OCI-LY7 (cell line): ENCODE data around the gene DNM3. TPM values are rescaled to one million over a fixed set of nuclear protein-coding genes. Genes with fewer than 3 reads are reported as not detected.

ENCODE experiments used
- BruUV-seq: library from RNA; stranded (reverse); fragments of 400-500 nt; replicated peaks from 2 replicates; lab custom pipeline; 2021; lab: Mats Ljungman, UMichigan
- CTCF ChIA-PET: fragments of 300-600 bp; sonication (Branson Sonifier 250); formaldehyde crosslinking; loops from one replicate; lab custom pipeline; 2022; ENCODE audit warnings: antibody characterized with exemption; ENCODE audit not compliant: unreplicated experiment; lab: Charles Lee
- POLR2A ChIA-PET: fragments of 300-600 bp; sonication (Branson Sonifier 250); formaldehyde crosslinking; loops from one replicate; lab custom pipeline; 2022; ENCODE audit warnings: antibody characterized with exemption; lab: Charles Lee
- DNase-seq: peaks from one replicate; pipeline ENCODE4 v3.0.0-alpha.2; 2015; ENCODE audit warnings: low spot score
- H2AFZ ChIP-seq: fragments of 200-600 bp; sonication (generic), shearing (Covaris generic); 2 replicates; pipeline ENCODE4 v1.6.1; 2014; ENCODE audit warnings: mild to moderate bottlenecking, antibody characterized with exemption, low read length, moderate library complexity
- H3K27ac ChIP-seq: fragments of 200-600 bp; sonication (generic); 2 replicates; pipeline ENCODE4 v1.5.1; 2014; ENCODE audit warnings: mixed run types, low read depth, mild to moderate bottlenecking, moderate library complexity, low read length, inconsistent platforms; ENCODE audit not compliant: poor library complexity, severe bottlenecking
- H3K36me3 ChIP-seq: fragments of 200-600 bp; sonication (generic); 2 replicates; pipeline ENCODE4 v1.6.1; 2014; ENCODE audit warnings: mild to moderate bottlenecking, antibody characterized with exemption, low read length, moderate library complexity, mixed read lengths; ENCODE audit not compliant: insufficient read depth
- H3K4me1 ChIP-seq: fragments of 200-600 bp; sonication (generic); 2 replicates; pipeline ENCODE4 v1.5.1; 2014; ENCODE audit warnings: mild to moderate bottlenecking, low read length; ENCODE audit not compliant: insufficient read depth, poor library complexity, severe bottlenecking
- H3K4me2 ChIP-seq: fragments of 200-600 bp; sonication (generic); 2 replicates; pipeline ENCODE4 v1.6.1; 2014; ENCODE audit warnings: mild to moderate bottlenecking, low read length
- H3K4me3 ChIP-seq: fragments of 200-600 bp; sonication (generic); 2 replicates; pipeline ENCODE4 v1.5.1; 2014; ENCODE audit warnings: mild to moderate bottlenecking, low read depth, low read length; ENCODE audit not compliant: poor library complexity, severe bottlenecking
- H3K79me2 ChIP-seq: fragments of 200-600 bp; sonication (generic); 2 replicates; pipeline ENCODE4 v1.6.1; 2016; ENCODE audit warnings: low read depth, mild to moderate bottlenecking, low read length, moderate library complexity, mixed read lengths; ENCODE audit not compliant: insufficient read depth
- H3K9me2 ChIP-seq: fragments of 200-600 bp; sonication (generic); 2 replicates; pipeline ENCODE4 v1.6.1; 2016; ENCODE audit warnings: mild to moderate bottlenecking, low read length, mixed read lengths; ENCODE audit not compliant: insufficient read depth
- H3K9me3 ChIP-seq: fragments of 200-600 bp; sonication (generic); 2 replicates; pipeline ENCODE4 v1.6.1; 2014; ENCODE audit warnings: mild to moderate bottlenecking, mixed run types, low read length, mixed read lengths
- H4K20me1 ChIP-seq: fragments of 200-600 bp; sonication (generic); 2 replicates; pipeline ENCODE4 v1.6.1; 2014; ENCODE audit warnings: mild to moderate bottlenecking, antibody characterized with exemption, low read length, moderate library complexity, mixed read lengths; ENCODE audit not compliant: insufficient read depth
- CTCF ChIP-seq: fragments of 200-600 bp; sonication (generic); conservative IDR thresholded peaks from 2 replicates; pipeline ENCODE4 v1.5.1; 2014; ENCODE audit warnings: mild to moderate bottlenecking, antibody characterized with exemption, low read length, moderate library complexity, mixed read lengths
- EZH2phosphoT487 ChIP-seq: fragments of 200-600 bp; sonication (generic); IDR thresholded peaks from 2 replicates; pipeline ENCODE4 v1.6.1; 2018; ENCODE audit warnings: low read depth, borderline replicate concordance, mild to moderate bottlenecking, mixed run types, antibody characterized with exemption, low read length, moderate library complexity, mixed read lengths
- intact Hi-C: fragments of 100-400 bp; cut with micrococcal nuclease; formaldehyde crosslinking; loops from one replicate; pipeline ENCODE4 v1.10.0; 2022; ENCODE audit not compliant: unreplicated experiment
- total RNA-seq, 2 experiments: library from RNA; depleted of rRNA in 1 of 2; stranded (reverse); fragments of >200 nt in 1 of 2; shearing (Covaris generic) in 1 of 2; gene quantifications; 2 replicates each; pipeline ENCODE4 v1.2.3, GENCODE V29; 2014 to 2022

Gene DNM3
- total RNA-seq, 2 experiments from 2014 or later, result 0.47 to 0.61 TPM

- H3K79me2 ChIP-seq, result no peaks in the 10 kb centered on the region
- H2AFZ ChIP-seq, result no peak overlapping the region
- intact Hi-C loops, result no loop called here
- no peak overlapping the region for H3K4me2 ChIP-seq
- no TSS peak for BruUV-seq
- no peak overlapping the region for H3K27ac ChIP-seq
- CTCF ChIA-PET, result no interaction called here
- no peaks in the 10 kb centered on the region for H3K4me1 ChIP-seq
- no peak overlapping the region for H3K4me3 ChIP-seq
- H3K9me3 ChIP-seq, result no peaks in the 10 kb centered on the region
- POLR2A ChIA-PET, result interaction anchor here (1.5 kb wide), 1 partner anchor 31 kb away, joined by 4 read pairs; no protein-coding TSS in a partner anchor
- H3K9me2 ChIP-seq, result no peaks in the 10 kb centered on the region
- H4K20me1 ChIP-seq, result no peaks in the 10 kb centered on the region
- DNase-seq, result no peak
- TF ChIP-seq EZH2phosphoT487 (no peak), CTCF (no peak)
- H3K36me3 ChIP-seq, result no peaks in the 10 kb centered on the region
These were observed 32.4 kb downstream of the DNM3 start for GRCh38 chr1:171873664-171874063.

GRCh38 chr1:171877701-171878100 is 36.4 kb downstream of the DNM3 start:
- H3K9me2 ChIP-seq, result no peaks in the 10 kb centered on the region
- no peak overlapping the region for H3K27ac ChIP-seq
- no TSS peak for BruUV-seq
- no peaks in the 10 kb centered on the region for H3K36me3 ChIP-seq
- intact Hi-C loops, result no loop called here
- no peak overlapping the region for H3K4me2 ChIP-seq
- TF ChIP-seq EZH2phosphoT487, result no peak
- TF ChIP-seq CTCF, result no peak
- no peaks in the 10 kb centered on the region for H3K9me3 ChIP-seq
- no peak for DNase-seq
- H2AFZ ChIP-seq, result no peak overlapping the region
- no peaks in the 10 kb centered on the region for H3K4me1 ChIP-seq
- ChIA-PET POLR2A (no interaction called here), CTCF (no interaction called here)
- H3K4me3 ChIP-seq, result no peak overlapping the region
- no peaks in the 10 kb centered on the region for H4K20me1 ChIP-seq
- no peaks in the 10 kb centered on the region for H3K79me2 ChIP-seq

GRCh38 chr1:171879556-171879955 is 38.3 kb downstream of the DNM3 start:
- H4K20me1 ChIP-seq, result no peaks in the 10 kb centered on the region
- H3K27ac ChIP-seq, result no peak overlapping the region
- POLR2A ChIA-PET, result no interaction called here
- H3K4me3 ChIP-seq, result no peak overlapping the region
- intact Hi-C loops, result no loop called here
- BruUV-seq, result no TSS peak
- no peaks in the 10 kb centered on the region for H3K9me2 ChIP-seq
- no peak for DNase-seq
- H3K4me1 ChIP-seq, result no peaks in the 10 kb centered on the region
- no peaks in the 10 kb centered on the region for H3K36me3 ChIP-seq
- no peaks in the 10 kb centered on the region for H3K9me3 ChIP-seq
- CTCF ChIA-PET, result no interaction called here
- TF ChIP-seq CTCF, result no peak
- TF ChIP-seq EZH2phosphoT487, result no peak
- H2AFZ ChIP-seq, result no peak overlapping the region
- no peaks in the 10 kb centered on the region for H3K79me2 ChIP-seq
- no peak overlapping the region for H3K4me2 ChIP-seq
